Subcutaneous abdominal adipose tissue (tissue), 5 donors: ENCODE data around the gene WFDC2.
"Not testable (repeated sequence)": the region's sequence is repeated elsewhere in the genome, so short reads cannot be mapped to it uniquely, and the experiment has no call there.

Experiments used
- H3K27ac ChIP-seq: one replicate; pipeline ENCODE4 v1.7.0; 2013; ENCODE audit warnings: low read depth, mild to moderate bottlenecking, inconsistent platforms, low read length, moderate library complexity
- H3K27me3 ChIP-seq, 5 donors: one replicate each; pipeline ENCODE4 v1.7.0; 2013; ENCODE audit warnings: low read length in 5 of 5, inconsistent platforms in 1 of 5; ENCODE audit not compliant: control insufficient read depth in 5 of 5, insufficient read depth in 4 of 5
- H3K36me3 ChIP-seq, 5 donors: one replicate each; pipeline ENCODE4 v1.7.0; 2013; ENCODE audit warnings: low read length in 5 of 5; ENCODE audit not compliant: control insufficient read depth in 5 of 5, insufficient read depth in 5 of 5
- H3K4me1 ChIP-seq, 5 donors: one replicate each; pipeline ENCODE4 v1.7.0; 2013; ENCODE audit warnings: low read length in 5 of 5, mild to moderate bottlenecking in 3 of 5, moderate library complexity in 1 of 5; ENCODE audit not compliant: control insufficient read depth in 5 of 5, insufficient read depth in 5 of 5
- H3K4me3 ChIP-seq, 5 donors: one replicate each; pipeline ENCODE4 v1.7.0; 2013; ENCODE audit warnings: low read length in 5 of 5, low read depth in 1 of 5
- H3K9ac ChIP-seq, 5 donors: one replicate each; pipeline ENCODE4 v1.7.0; 2013; ENCODE audit warnings: low read length in 5 of 5, mild to moderate bottlenecking in 4 of 5, moderate library complexity in 3 of 5
- H3K9me3 ChIP-seq, 5 donors: one replicate each; pipeline ENCODE4 v1.7.0; 2013; ENCODE audit warnings: low read length in 5 of 5; ENCODE audit not compliant: control insufficient read depth in 5 of 5
- donor health status: healthy.
- donor health status: healthy.
- donor health status: healthy.
- donor health status: healthy.
- donor health status: healthy.

Gene WFDC2

DNA sequence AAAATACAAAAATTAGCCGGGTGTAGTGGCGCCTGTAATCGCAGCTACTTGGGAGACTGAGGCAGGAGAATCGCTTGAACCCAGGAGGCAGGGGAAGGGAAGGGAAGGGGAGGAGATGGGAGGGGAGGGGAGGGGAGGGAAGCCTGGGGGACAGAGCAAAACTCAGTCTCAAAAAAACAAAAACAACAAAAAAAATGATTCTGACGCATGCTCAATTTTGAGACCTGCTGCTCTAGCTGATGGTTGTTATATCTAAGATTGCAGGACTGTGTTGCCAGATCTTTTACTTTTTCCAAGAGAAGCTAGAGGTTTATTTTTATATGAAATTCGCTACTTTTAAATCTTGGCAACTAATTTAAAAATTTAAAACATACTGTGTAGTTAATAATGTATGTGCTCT is 2.4 kb upstream of the WFDC2 start:
- Histone ChIP-seq H3K4me3 (no peak overlapping the region), H3K36me3 (no peaks in the 10 kb centered on the region), H3K9me3 (no peaks in the 10 kb centered on the region), H3K9ac (no peak overlapping the region), H3K4me1 (peaks cover 1 to 21% (median 17%) of the 10 kb centered on the region in 5 donors), H3K27ac (no peak overlapping the region), H3K27me3 (peaks cover 21 to 43% (median 37%) of the 10 kb centered on the region in 5 donors)

DNA sequence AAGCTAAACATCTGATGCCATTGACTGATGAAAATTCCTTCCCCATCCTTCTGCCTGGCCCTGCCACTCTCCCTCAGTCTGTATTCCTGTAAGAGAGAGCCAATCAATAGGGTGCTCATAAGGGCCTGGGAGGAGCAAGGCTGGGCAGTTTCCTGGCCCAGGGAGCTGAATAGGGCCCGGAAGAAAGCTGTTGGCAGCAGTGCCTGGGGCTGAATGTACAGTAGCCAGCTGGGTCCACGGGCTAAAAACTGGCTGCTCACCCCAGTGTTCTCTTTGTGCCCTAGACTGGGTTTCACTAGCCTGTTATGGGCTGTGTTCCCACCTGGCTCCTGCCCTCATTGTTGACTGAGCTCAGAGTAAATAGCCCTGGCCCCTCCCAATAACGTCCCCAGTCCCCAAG is 1.7 kb upstream of the WFDC2 start:
- Histone ChIP-seq H3K36me3 (no peaks in the 10 kb centered on the region), H3K4me1 (peaks cover 1 to 21% (median 17%) of the 10 kb centered on the region in 5 donors), H3K9me3 (no peaks in the 10 kb centered on the region), H3K27me3 (peaks cover 21 to 43% (median 37%) of the 10 kb centered on the region in 5 donors), H3K27ac (no peak overlapping the region), H3K9ac (no peak overlapping the region), H3K4me3 (no peak overlapping the region)

DNA sequence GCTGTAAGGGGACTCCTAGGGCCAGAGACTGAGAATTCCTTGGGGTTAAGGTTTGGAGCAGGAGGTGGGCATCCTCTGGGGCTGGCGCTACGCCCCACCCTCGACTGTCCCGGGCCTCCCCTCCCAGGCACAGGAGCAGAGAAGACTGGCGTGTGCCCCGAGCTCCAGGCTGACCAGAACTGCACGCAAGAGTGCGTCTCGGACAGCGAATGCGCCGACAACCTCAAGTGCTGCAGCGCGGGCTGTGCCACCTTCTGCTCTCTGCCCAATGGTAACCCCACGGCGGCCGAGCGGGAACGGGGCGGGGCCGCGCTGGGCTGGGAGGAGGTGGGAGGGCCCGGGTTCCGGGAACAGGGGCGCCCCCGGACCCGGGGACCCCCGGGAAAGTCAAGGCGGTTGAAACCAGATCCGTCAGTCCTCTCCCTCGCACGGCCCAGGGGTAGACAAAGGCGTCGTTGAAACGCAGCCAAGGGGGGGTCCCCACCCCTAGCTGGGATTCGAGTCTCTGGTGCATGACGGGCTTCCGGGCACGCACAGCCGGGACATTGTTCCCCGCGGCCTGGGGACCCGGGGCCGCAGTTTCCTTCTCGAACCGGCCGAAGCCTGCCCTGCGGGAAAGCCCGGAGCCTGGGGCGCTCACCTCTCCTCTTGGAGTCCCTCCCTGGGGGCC is 844 bp downstream of the WFDC2 start:
- Histone ChIP-seq H3K27ac (no peak overlapping the region), H3K36me3 (no peaks in the 10 kb centered on the region), H3K9ac (peak overlapping the region in 2 of 5 donors; percentile 35 to 48), H3K4me3 (peak overlapping the region in 4 of 5 donors; percentile 59 to 62 (median 60)), H3K4me1 (peaks cover 1 to 21% (median 17%) of the 10 kb centered on the region in 5 donors), H3K27me3 (peaks cover 17 to 37% (median 31%) of the 10 kb centered on the region in 5 donors), H3K9me3 (no peaks in the 10 kb centered on the region)

DNA sequence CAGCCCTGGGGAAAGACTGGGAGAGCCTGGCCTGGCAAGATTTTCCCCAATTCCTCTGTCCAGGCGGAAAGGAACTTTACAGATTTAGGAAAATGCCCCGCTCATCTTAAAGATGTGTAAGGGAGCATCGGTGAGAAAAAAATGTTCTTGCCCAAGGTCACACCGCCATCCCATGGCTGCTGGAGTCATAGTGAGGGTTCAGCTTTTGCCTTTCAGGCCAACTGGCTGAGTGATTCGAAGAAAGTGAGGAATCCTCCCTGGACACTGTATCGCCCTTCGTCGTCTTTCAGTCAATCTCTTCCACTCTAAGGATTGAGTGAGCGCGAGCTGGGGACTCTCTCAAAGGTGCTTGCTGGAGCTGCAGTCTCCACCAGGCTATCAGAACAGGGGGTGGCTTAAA is 1.4 kb downstream of the WFDC2 start:
- Histone ChIP-seq H3K4me1 (peaks cover 1 to 21% (median 17%) of the 10 kb centered on the region in 5 donors), H3K27ac (no peak overlapping the region), H3K27me3 (peaks cover 17 to 37% (median 31%) of the 10 kb centered on the region in 5 donors), H3K36me3 (no peaks in the 10 kb centered on the region), H3K9ac (peak overlapping the region in 2 of 5 donors; percentile 35 to 48), H3K4me3 (peak overlapping the region; percentile 19 to 62 (median 60)), H3K9me3 (no peaks in the 10 kb centered on the region)

DNA sequence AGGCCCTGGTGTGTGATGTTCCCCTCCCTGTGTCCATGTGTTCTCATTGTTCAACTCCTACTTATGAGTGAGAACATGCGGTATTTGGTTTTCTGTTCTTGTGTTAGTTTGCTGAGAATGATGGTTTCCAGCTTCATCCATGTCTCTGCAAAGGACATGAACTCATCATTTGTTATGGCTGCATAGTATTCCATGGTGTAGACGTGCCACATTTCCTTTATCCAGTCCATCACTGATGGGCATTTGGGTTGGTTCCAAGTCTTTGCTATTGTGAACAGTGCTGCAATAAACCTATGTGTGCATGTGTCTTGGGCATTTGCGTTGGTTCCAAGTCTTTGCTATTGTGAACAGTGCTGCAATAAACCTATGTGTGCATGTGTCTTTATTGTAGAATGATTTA is 2.7 kb downstream of the WFDC2 start:
- not testable (repeated sequence) for H3K9ac ChIP-seq, H3K4me3 ChIP-seq, H3K27ac ChIP-seq, H3K36me3 ChIP-seq, H3K9me3 ChIP-seq
- H3K4me1 ChIP-seq, result peaks cover 1 to 21% (median 17%) of the 10 kb centered on the region in 5 donors
- peaks cover 17 to 37% (median 31%) of the 10 kb centered on the region in 5 donors for H3K27me3 ChIP-seq

DNA sequence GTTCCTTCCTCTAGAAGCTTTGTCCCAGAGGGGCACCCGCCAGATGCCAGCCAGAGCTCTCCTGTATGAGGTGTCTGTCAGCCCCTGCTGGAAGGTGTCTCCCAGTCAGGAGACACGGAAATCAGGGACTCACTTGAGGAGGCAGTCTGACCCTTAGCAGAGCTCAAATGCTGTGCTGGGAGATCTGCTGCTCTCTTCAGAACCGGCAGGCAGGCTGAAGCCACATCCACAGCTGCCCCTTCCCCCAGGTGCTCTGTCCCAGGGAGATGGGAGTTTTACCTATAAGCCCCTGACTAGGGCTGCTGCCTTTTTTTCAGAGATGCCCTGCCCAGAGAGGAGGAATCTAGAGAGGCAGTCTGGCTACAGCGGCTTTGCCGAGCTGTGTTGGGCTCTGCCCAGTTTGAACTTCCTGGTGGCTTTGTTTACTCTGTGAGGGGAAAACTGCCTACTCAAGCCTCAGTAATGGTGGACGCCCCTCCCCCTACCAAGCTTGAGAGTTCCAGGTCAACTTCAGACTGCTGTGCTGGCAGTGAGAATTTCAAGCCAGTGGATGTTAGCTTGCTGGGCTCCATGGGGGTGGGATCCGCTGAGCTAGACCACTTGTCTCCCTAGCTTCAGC is 8.1 kb downstream of the WFDC2 start:
- H3K4me1 ChIP-seq, H3K9ac ChIP-seq, H3K36me3 ChIP-seq, H3K27ac ChIP-seq, H3K9me3 ChIP-seq, H3K4me3 ChIP-seq: not testable (repeated sequence)
- H3K27me3 ChIP-seq, result peaks cover 2 to 25% (median 11%) of the 10 kb centered on the region in 5 donors

DNA sequence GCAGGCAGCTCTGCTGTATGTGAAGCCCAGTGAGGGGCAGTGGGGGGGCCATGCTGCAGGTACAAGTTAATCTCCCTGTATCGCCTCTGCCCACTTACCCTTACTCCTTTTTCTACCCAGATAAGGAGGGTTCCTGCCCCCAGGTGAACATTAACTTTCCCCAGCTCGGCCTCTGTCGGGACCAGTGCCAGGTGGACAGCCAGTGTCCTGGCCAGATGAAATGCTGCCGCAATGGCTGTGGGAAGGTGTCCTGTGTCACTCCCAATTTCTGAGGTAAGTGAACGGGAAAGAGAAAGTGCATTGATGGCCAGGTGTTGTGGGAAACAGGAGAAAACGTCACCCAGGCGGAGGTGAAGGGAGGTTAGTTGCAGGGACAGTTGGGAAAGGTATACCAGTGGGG is 10.3 kb downstream of the WFDC2 start:
- H3K36me3 ChIP-seq, result no peaks in the 10 kb centered on the region
- no peak overlapping the region for H3K27ac ChIP-seq
- no peak overlapping the region for H3K4me3 ChIP-seq
- no peak overlapping the region for H3K9ac ChIP-seq
- H3K4me1 ChIP-seq, result peaks cover 0 to 2% (median 0%) of the 10 kb centered on the region in 5 donors
- no peaks in the 10 kb centered on the region for H3K9me3 ChIP-seq
- H3K27me3 ChIP-seq, result peaks cover 2 to 30% (median 12%) of the 10 kb centered on the region in 5 donors

DNA sequence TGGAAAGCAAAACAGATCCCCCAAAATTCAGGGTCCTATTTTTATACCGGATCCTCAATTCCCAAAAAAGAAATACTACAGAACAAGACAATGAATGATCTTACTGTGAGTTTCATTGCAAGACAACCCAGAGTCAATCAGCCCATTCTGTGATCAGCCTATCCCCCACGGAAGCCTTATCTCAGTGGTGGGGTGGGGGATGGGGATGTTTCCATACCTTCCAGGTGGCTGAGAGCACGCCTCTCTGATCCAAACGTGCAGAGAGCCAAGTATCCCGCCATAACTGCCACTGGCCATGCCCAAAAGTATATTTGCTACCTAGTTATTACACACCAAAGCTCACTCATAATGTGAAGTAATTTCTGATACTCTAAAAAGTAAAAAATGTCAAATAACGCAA is 15.1 kb downstream of the WFDC2 start:
- peaks cover 9 to 32% (median 16%) of the 10 kb centered on the region in 5 donors for H3K27me3 ChIP-seq
- H3K9me3 ChIP-seq, result no peaks in the 10 kb centered on the region
- no peak overlapping the region for H3K4me3 ChIP-seq
- no peaks in the 10 kb centered on the region for H3K4me1 ChIP-seq
- H3K9ac ChIP-seq, result no peak overlapping the region
- no peaks in the 10 kb centered on the region for H3K36me3 ChIP-seq
- H3K27ac ChIP-seq, result no peak overlapping the region

DNA sequence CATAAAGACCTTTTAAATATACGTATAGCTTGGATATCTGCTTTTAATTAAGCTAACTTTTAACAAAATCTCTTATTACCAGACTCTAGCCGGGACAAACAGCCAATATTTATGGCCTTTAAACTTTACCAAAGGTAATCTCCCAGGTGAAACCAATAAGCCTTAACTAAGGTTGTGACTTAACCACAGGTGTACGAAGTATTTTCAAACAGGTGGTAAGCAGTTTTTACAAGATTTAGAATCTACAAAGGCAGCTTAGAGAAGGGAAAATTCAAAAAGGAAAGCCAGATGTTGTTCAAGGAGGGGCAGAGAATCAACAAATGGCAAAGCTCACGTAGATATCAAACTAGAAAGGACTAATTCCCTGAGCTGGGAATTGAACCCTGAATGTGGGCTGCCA is 15.8 kb downstream of the WFDC2 start:
- Histone ChIP-seq H3K9me3 (no peaks in the 10 kb centered on the region), H3K27ac (no peak overlapping the region), H3K4me3 (no peak overlapping the region), H3K36me3 (no peaks in the 10 kb centered on the region), H3K27me3 (peaks cover 7 to 32% (median 13%) of the 10 kb centered on the region in 5 donors), H3K9ac (no peak overlapping the region), H3K4me1 (no peaks in the 10 kb centered on the region)

DNA sequence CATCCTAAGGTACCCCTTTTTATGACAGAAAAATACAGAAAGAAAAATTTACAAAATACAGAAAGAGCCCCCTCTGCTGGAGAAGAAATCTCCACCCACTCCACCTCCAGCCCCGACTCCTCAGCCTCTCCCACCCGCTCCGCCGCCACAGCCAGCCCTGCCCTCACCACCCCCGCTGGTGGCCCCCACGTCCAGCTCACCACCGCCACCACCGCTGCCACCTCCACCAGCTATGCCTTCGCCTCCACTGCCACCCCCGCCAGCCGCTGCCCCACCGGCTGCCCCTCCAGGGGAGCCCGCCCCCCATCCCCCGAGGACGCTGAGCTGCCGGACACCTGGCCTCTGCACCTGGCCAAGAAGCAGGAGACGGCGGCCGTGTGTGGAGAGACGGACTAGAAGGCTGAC is 17.7 kb downstream of the WFDC2 start:
- no peaks in the 10 kb centered on the region for H3K36me3 ChIP-seq
- H3K27me3 ChIP-seq, result peaks cover 0 to 20% (median 11%) of the 10 kb centered on the region in 5 donors
- no peak overlapping the region for H3K9ac ChIP-seq

More for the DNA sequence above, 17.7 kb downstream of the WFDC2 start:
- Histone ChIP-seq H3K4me3 (no peak overlapping the region), H3K27ac (no peak overlapping the region), H3K4me1 (no peaks in the 10 kb centered on the region), H3K9me3 (no peaks in the 10 kb centered on the region)
